CD4-positive, alpha-beta T cell treated with Interleukin-10 for 1 hour (primary cell): Measurements from ENCODE around the gene NUDT22.

Source experiments
- DNase-seq: peaks from one replicate; pipeline ENCODE4 v3.0.0-alpha.2; 2020

Gene NUDT22

GRCh38 chr11:64259533-64260067 is 33.5 kb downstream of the NUDT22 start:
- no peak for DNase-seq

GRCh38 chr11:64260147-64260708 is 34.2 kb downstream of the NUDT22 start:
- no peak for DNase-seq

- no peak for DNase-seq
Observed at GRCh38 chr11:64261556-64262080, 35.5 kb downstream of the NUDT22 start.

GRCh38 chr11:64262271-64263002 is 36.4 kb downstream of the NUDT22 start:
- DNase-seq = no peak

- no peak for DNase-seq
Observed at GRCh38 chr11:64263021-64263946, 37.2 kb downstream of the NUDT22 start.

DNA sequence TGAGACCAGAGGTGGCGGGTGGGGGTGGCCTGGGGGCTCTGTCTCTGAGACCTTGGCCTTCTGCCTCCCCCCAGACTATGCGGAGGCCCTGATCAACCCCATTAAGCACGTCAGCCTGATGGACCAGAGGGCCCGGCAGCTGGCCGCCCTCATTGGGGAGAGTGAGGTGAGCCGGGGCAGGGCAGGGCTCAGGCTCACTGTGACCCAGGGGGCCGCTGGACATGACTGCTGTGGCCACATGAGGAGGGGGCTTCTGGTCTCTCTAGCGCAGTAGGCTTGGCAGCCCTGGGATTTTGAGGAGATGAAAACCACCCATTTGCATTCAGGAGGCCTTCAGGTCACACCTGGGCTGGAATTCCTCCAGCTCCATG is 37.9 kb downstream of the NUDT22 start:
- no peak for DNase-seq

GRCh38 chr11:64264371-64264852 is 38.3 kb downstream of the NUDT22 start:
- DNase-seq = no peak

DNA sequence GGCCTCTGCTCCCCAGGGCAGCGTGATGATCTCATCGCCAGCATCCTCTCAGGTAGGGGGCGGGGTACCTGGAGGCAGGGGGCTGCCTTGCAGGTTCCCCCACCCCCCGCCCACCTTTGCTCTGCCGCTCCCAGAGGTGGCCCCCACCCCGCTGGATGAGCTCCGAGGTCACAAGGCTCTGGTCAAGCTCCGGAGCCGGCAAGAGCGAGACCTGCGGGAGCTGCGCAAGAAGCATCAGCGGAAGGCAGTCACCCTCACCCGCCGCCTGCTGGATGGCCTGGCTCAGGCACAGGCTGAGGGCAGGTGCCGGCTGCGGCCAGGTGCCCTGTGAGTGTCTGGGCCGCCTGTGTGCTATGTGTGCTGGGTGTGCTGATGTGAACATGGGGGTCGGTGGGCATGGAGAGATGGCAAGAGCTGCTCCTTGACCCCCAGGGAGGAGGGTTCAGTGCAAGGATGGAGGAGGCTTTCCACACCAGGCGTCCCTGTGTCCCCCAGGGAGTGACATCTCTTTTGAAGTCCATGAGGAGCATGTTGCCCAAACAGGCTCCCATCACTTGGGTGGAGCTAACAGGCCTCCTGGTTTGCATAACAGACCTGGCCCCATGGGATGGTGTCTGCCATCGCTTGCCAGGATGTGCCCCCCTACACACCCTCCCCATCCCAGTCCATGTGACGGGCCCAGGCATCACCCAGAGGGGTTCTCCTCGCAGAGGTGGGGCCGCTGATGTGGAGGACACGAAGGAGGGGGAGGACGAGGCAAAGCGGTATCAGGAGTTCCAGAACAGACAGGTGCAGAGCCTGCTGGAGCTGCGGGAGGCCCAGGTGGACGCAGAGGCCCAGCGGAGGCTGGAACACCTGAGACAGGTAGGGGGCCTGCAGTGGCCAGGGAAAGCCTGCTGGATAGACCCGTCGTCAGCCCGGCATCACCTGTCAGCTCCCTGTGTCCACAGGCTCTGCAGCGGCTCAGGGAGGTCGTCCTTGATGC is 39.4 kb downstream of the NUDT22 start:
- no peak for DNase-seq

DNA sequence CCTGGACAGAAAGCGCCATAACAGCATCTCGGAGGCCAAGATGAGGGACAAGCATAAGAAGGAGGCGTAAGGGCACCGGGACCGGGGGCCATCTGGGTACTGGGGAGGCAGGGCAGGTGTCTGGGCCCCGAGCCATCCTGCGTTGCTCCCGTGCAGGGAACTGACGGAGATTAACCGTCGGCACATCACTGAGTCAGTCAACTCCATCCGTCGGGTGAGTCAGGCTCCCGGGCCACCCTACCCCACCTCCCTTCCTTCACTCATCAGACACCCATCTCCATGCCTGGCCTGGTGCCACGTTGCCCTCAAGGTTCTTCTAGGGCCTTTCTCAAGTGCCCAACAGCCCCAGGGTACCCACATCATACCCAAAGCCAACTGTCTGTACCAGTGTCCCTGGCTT is 40.3 kb downstream of the NUDT22 start:
- DNase-seq = no peak

DNA sequence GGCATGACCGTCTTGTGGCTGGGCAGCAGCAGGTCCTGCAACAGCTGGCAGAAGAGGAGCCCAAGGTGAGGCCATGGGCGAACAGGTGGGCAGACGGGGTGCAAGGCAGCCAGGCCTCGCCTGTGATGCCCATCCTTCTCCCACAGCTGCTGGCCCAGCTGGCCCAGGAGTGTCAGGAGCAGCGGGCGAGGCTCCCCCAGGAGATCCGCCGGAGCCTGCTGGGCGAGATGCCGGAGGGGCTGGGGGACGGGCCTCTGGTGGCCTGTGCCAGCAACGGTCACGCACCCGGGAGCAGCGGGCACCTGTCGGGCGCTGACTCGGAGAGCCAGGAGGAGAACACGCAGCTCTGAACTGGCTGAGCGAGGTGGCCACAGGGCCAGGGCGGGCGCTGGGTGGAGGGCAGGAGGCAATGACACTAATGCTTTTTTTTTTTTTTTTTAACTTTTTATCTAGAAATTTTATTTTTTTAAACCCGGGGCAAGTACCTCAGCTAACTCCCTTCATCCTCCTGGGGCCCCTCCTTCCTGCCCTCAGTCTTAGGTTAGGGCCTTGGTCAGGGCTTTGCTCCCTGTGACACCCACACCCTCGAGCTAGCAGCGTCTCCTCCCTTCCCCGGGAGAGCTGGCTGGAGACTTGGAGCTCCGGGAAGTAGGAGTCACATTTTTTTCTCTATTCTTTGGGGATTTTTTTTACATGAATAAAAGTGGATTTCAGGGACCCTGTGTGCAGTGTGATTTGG is 41.3 kb downstream of the NUDT22 start:
- DNase-seq = no peak

DNA sequence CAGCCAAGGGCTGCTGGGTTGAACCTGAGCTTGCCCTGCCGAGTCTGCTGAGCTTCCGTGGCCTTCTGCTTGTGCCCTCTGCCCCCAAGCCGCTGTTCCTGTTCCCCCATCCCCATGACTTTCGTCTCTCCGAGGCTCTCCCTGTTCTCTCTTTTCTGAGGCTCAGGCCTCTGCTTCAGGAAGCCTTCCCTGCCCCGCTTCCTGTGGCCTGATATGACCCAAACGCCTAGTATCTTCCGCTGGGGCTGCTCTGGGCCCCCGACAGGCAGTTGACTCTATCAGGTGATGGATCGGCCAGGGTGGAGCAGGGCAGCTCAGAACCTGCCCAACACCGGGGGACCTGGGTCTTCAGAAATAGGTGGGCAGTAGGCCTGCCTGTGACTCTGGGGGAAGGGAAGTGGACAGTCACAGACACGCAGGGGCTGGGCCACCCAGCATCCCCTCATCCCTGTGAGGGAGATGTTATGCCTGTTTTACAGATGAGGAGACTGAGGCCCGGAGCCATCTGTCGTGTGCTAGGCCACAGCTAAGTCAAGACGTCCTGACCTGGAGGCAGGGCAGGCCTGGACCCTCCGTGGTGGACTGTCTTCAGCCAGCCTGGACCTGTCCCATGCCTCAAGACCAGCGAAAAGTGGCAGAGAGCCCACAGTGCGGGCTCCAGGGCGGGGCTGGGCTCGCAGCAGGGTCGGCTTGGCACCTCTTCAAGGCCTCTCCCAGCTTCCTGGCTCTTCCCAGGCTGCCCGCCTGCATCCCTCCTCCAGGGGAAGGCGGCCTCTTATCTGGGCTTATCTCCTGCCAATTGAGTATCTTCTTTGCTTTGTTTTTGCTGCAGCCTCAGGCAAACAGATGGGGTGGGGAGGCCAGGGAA is 42.2 kb downstream of the NUDT22 start:
- no peak for DNase-seq

DNA sequence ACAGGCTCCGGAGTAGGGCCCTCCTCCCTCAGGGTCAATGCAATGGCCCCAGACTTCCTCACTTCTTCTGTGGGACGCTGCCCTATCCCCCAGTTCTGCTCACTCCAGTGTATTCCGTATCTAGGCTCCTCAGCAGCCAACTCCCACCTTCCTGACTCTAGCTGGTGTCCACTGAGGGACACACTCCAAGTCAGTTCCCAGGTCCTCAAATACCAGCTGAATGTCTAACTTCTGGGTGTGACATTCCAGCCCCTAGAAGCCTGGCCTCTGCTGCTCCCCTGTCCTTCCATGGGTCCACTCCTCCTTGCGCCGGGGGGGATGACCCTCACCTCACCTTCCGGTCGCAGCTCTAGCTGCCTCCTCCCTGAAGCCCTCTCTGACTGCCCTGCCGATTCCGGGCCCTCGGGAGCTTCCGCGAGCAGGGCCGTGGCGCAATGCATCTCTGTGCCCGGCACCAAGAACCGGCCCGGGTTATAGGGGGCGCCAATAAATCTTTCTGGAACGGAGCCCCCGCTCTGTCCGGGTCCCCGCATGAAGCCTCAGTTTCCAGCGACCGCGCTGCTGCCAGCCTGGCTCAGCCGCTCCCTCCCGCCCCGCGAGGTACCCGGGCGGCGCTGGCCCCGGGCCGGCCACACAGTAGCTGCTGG is 42.9 kb downstream of the NUDT22 start:
- peak; percentile 48 for DNase-seq

- DNase-seq = peak; percentile 98
Observed at GRCh38 chr11:64269540-64270220, 43.6 kb downstream of the NUDT22 start.

- DNase-seq = no peak
Observed at GRCh38 chr11:64275031-64275800, 49.1 kb downstream of the NUDT22 start.

DNA sequence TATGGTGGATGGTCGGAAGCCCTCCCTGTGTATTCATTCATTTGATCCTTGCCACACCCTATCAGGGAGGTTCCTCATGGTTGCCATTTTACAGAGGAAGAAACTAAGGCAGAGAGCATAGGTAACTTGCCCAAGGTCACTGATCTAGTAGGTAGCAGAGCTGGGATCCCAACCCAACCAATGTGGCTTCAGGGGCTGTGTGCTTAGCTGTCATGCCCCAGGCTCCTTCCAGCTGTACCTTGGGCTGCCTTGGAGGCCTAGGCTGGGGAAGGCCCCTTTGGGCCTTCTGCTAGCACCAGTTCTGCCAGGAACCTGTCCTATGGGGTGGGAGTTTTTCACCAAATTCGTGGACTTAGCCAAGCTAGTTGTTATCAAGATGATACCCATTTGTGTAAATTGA is 49.8 kb downstream of the NUDT22 start:
- DNase-seq = no peak

GRCh38 chr11:64276653-64277431 is 50.8 kb downstream of the NUDT22 start:
- DNase-seq = no peak

DNA sequence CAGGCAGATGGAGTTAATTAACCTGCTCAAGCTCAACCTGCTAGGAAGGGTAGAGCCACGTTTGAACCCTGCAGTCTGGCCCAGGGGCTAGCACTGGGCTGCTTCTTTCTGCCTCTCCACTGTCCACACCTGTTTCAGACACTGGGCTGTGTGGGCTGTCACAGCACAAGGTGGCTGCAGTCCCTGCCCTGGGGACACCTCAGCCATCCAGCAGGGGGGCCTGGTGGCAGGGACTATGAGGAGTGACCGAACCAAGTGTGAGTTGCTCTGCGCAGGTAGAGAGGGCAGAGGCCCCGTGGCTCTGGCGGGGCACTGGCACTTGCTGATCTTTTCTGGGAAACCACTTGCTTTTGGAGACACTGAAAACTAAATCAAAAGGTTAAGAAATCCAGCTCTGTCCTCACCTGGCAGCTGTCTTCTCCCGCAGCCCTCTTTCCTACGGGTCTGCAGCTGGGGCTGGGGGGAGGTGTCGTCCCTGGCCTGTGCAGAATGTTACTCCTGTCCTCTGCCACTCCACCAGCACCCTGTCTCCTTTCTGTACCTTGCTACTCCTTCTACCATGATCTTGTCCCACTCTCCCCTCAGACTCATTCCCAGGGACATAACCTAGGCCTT is 52.6 kb downstream of the NUDT22 start:
- no peak for DNase-seq
